GM10266 (cell line): ENCODE results near the gene HBB.
A peak's percentile ranks its signal among the peaks of the same experiment; 100 is the strongest.

Experiments used
- DNase-seq: peaks from one replicate; pipeline ENCODE4 v3.0.0; 2012; ENCODE audit errors: extremely low spot score
- TF ChIP-seq, protein P1 (sequence below): IDR thresholded peaks from 2 replicates; pipeline ENCODE4 v1.5.1; 2012; ENCODE audit warnings: mild to moderate bottlenecking, low read depth; ENCODE audit not compliant: control insufficient read depth, insufficient read depth; ENCODE audit errors: missing control alignments

HBB gene

DNA sequence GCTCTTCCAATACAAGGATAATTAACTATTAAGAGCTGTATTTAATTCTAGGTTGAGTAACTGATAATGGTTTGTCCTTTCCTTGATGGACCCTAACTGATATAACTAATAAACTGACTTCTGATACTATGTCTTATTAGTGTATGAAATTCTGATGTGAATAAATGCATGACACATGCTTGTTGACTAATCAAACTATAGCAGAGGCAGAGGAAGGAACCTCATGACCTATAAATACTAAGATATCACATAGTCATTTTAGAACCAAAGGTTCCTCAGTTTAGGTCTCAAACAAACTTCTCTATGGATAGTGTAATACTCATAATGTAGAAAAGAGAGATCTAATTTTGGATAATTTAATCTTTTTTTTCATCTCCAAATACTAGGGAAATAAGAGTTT lies 12.2 kb upstream of the HBB start:
- TF ChIP-seq, protein P1, sequence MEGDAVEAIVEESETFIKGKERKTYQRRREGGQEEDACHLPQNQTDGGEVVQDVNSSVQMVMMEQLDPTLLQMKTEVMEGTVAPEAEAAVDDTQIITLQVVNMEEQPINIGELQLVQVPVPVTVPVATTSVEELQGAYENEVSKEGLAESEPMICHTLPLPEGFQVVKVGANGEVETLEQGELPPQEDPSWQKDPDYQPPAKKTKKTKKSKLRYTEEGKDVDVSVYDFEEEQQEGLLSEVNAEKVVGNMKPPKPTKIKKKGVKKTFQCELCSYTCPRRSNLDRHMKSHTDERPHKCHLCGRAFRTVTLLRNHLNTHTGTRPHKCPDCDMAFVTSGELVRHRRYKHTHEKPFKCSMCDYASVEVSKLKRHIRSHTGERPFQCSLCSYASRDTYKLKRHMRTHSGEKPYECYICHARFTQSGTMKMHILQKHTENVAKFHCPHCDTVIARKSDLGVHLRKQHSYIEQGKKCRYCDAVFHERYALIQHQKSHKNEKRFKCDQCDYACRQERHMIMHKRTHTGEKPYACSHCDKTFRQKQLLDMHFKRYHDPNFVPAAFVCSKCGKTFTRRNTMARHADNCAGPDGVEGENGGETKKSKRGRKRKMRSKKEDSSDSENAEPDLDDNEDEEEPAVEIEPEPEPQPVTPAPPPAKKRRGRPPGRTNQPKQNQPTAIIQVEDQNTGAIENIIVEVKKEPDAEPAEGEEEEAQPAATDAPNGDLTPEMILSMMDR = no peak
- no peak for DNase-seq

DNA sequence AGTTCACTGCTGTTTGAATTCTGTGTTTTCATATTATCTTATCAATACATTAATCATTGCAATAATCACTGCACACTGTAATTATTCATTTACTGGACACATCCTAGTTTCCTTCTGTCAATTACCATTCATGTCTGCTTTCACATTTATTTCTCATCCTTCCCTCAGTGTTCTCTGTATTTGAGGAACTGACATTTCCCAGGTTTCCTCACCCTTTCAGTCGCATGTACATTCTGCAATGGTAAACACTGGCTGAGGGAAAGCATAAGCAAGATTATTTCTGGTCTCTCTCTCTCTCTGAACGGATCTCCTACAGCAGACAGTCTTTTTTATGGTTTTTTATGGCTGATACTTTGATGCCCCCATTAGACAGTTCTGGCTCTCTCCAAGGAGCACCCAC lies 11.6 kb upstream of the HBB start:
- DNase-seq = no peak
- TF ChIP-seq, protein P1 = no peak

DNA sequence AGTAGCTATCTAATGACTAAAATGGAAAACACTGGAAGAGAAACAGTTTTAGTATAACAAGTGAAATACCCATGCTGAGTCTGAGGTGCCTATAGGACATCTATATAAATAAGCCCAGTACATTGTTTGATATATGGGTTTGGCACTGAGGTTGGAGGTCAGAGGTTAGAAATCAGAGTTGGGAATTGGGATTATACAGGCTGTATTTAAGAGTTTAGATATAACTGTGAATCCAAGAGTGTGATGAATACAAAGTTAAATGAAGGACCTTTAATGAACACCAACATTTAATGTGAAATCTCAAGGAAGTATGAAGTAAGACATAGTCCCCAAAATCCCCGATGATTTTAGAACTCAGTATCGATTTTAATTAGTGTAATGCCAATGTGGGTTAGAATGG lies 10.5 kb upstream of the HBB start:
- no peak for DNase-seq
- TF ChIP-seq, protein P1 = no peak

DNA sequence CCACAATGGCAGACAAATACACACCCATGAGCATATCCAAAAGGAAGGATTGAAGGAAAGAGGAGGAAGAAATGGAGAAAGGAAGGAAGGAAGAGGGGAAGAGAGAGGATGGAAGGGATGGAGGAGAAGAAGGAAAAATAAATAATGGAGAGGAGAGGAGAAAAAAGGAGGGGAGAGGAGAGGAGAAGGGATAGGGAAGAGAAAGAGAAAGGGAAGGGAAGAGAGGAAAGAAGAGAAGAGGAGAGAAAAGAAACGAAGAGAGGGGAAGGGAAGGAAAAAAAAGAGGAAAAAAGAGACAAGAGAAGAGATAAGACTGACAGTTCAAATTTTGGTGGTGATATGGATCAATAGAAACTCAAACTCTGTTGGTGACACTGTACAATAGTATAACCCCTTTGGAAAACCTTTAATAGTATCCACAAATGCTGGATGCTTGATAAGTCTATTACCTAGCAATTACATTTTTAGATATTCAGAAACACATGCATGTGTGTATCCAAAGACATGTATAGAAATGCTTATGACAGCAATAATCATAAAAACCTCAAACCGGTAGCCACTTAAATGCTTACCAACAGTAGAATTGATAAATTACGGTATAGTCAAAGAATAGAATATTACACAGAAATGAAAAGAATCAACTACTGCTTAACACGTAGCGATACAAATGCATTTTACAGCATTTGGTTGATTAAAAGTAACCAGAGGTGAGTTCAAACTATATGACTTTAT lies 8.7 kb upstream of the HBB start:
- no peak for DNase-seq
- TF ChIP-seq, protein P1 = no peak

DNA sequence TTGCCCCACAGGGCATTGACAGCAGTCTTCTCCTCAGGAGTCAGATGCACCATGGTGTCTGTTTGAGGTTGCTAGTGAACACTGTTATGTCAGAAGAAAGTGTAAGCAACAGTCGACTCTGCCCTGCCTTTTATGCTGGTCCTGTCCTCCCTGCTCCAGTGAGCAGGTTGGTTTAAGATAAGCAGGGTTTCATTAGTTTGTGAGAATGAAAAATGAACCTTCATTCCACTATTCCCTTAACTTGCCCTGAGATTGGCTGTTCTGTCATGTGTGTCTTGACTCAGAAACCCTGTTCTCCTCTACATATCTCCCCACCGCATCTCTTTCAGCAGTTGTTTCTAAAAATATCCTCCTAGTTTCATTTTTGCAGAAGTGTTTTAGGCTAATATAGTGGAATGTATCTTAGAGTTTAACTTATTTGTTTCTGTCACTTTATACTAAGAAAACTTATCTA lies 7.5 kb upstream of the HBB start, which contains the start of gene HBD:
HBD (minus strand) TSS at position 103 of the 454 bp plus-strand sequence; CDS start at position 53, 50 bp downstream.
- DNase-seq = peak; percentile 4
- TF ChIP-seq, protein P1 = no peak

DNA sequence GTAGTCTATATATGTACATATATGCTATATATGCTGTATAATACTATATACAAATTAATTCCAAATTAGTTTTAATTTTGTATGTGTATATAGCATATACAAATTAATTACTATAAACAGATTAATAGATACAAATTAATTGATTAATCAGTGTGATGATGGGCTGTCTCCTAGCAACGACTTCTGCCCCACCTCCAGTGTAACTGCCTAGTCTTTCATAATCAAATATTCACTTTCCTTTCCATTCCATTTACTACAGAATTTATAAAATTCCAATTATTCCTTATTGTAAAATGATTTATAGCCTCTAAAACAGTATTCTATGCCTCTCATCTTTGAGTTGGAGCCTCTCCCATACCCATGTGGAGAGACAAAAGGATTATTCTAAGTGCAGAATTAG lies 6.4 kb upstream of the HBB start:
- TF ChIP-seq, protein P1 = no peak
- DNase-seq = no peak

DNA sequence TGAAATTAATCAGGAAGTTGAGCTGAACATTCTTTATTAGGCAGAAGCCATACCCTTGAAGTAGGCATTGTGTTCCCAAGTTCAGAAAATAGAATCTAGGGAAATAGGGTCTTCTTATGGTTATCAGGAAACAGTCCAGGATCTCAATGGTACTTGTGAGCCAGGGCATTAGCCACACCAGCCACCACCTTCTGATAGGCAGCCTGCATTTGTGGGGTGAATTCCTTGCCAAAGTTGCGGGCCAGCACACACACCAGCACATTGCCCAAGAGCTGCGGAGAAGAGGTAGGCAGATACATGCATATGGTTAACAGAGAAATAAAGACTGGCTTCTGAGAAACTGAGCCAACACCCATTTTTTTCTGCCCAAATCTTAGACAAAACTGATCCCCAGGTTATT lies 6.0 kb upstream of the HBB start:
- TF ChIP-seq, protein P1 = no peak
- no peak for DNase-seq
